NCI-H460 (cell line): ENCODE data around the gene RPL18. TPM values are rescaled to one million over a fixed set of nuclear protein-coding genes. Genes with fewer than 3 reads are reported as not detected.

Experiments
- DNase-seq: peaks from one replicate; pipeline ENCODE4 v3.0.0-alpha.2; 2016; ENCODE audit warnings: low read depth; ENCODE audit errors: extremely low read depth
- total RNA-seq: library from RNA; depleted of rRNA; stranded (reverse); fragments of >200 nt; shearing (Covaris generic); gene quantifications from 2 replicates; pipeline ENCODE4 v1.2.3, GENCODE V29; 2014

The RPL18 gene
- total RNA-seq, 1 experiment from 2014 or later, result 1,488 TPM

DNA sequence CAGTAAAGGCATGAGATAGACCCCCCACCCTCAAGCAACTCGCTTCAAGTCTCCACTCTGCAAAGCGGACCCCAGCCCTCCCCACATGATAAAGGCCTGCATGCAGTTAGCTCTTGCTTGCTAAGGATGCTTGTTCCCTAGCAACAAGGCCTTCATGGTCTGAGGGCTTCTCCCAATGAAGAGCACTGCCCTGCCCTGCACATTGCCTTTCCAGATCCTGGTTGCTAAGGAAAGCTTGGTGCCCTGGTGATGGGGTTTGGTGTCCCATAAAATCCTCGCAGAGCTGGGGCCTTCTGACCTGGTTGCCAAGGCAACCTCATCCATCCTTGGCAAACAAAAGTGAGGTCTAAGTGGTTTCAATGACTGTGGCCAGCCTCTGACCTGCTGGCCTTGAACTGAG lies 12.2 kb upstream of the RPL18 start:
- DNase-seq, result no peak

- DNase-seq, result no peak
These were observed 11.5 kb upstream of the RPL18 start for GRCh38 chr19:48630296-48631063.

DNA sequence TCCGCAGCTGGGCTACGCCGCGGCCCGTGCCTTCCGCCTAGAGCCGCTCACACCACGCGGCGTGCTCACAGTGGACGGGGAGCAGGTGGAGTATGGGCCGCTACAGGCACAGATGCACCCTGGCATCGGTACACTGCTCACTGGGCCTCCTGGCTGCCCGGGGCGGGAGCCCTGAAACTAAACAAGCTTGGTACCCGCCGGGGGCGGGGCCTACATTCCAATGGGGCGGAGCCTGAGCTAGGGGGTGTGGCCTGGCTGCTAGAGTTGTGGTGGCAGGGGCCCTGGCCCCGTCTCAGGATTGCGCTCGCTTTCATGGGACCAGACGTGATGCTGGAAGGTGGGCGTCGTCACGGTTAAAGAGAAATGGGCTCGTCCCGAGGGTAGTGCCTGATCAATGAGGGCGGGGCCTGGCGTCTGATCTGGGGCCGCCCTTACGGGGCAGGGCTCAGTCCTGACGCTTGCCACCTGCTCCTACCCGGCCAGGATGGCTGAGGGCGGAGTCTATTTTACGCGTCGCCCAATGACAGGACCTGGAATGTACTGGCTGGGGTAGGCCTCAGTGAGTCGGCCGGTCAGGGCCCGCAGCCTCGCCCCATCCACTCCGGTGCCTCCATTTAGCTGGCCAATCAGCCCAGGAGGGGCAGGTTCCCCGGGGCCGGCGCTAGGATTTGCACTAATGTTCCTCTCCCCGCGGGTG lies 10.8 kb upstream of the RPL18 start:
- no peak for DNase-seq

DNA sequence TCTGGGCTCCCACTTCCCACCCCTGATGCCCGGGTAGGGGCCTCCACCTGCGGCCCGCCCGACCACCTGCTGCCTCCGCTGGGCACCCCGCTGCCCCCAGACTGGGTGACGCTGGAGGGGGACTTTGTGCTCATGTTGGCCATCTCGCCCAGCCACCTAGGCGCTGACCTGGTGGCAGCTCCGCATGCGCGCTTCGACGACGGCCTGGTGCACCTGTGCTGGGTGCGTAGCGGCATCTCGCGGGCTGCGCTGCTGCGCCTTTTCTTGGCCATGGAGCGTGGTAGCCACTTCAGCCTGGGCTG lies 10.3 kb upstream of the RPL18 start:
- no peak for DNase-seq

- DNase-seq, result no peak
These were observed 9.7 kb upstream of the RPL18 start for GRCh38 chr19:48628486-48629296.

GRCh38 chr19:48627865-48628314 lies 8.9 kb upstream of the RPL18 start:
- DNase-seq, result no peak

DNA sequence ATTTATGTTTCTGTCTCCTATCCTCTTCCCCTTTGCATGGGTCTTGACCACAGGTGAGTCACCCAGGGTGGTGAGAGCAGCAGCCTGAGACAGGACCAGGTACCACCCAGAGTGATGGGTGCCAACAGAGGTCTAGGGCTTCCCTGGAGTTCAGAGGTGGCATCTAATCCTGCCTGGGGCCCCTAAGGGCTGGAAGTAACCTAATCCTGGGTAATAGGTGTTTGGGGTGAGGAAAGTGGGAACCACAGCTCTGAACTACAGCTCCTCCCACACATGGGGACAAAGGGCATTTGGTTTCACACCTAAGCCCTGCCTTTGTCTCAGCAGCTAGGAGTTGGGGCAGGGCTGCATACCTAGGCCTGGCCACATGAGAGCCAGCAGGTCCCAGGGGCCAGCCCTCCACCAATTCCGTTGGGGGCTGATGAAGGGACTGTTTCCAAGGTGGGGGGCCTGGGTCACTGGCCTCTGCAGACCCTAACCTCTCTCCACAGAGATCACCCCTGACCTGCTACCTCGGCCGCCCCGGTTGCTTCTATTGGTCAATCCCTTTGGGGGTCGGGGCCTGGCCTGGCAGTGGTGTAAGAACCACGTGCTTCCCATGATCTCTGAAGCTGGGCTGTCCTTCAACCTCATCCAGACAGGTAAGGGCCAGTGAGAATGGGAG lies 8.4 kb upstream of the RPL18 start:
- no peak for DNase-seq

DNA sequence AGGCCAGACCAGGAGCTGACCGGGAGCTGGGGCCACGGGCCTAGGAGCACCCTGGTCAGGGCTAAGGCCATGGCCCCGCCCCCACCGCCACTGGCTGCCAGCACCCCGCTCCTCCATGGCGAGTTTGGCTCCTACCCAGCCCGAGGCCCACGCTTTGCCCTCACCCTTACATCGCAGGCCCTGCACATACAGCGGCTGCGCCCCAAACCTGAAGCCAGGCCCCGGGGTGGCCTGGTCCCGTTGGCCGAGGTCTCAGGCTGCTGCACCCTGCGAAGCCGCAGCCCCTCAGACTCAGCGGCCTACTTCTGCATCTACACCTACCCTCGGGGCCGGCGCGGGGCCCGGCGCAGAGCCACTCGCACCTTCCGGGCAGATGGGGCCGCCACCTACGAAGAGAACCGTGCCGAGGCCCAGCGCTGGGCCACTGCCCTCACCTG lies 6.9 kb upstream of the RPL18 start:
- DNase-seq, result no peak

DNA sequence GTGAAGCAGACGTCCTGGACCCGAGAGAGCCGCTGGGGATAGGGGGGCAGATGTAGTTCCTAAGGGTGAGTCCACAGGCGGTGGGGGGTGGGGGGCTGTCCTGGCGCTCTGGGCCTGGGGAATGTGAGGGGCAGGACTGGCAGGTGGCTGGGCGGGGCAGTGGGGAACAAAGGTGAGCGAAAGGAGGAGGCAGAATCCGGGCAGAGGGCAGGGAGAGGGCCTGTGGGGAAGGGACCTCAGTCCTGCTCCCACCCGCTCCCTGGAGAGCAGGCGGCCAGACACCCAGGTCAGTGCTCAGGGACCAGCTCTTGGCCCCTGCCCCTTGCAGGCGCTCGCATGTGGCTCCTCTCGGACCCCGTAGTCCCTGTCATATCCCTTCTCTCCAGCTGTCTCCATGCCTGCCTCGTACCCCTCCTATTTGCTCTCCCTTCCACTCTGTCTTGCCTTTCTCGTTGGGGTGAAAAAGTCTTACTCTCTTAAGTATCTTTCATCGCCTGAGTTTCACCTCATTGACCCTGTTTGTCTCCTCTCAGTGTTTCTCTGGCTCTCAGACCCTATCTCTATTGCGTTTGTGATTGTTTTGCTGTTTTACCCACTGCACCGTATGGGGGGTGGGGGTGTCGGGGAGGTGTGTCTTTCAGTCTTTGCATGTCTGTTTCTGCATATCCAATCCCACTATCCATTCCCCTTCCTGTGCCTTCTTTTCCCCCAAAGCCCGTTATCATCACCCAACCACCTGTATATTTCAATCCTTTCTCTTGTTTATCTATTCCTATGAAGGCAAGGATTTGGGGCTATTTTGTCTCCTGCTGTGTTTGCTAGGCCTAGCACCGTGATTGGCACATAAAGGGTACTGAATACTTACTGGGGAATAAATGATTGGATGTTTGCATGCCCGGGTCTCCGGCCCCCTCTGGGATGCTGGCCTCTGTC lies 6.1 kb upstream of the RPL18 start:
- no peak for DNase-seq

GRCh38 chr19:48624067-48624594 lies 5.2 kb upstream of the RPL18 start:
- peak; percentile 72 for DNase-seq

DNA sequence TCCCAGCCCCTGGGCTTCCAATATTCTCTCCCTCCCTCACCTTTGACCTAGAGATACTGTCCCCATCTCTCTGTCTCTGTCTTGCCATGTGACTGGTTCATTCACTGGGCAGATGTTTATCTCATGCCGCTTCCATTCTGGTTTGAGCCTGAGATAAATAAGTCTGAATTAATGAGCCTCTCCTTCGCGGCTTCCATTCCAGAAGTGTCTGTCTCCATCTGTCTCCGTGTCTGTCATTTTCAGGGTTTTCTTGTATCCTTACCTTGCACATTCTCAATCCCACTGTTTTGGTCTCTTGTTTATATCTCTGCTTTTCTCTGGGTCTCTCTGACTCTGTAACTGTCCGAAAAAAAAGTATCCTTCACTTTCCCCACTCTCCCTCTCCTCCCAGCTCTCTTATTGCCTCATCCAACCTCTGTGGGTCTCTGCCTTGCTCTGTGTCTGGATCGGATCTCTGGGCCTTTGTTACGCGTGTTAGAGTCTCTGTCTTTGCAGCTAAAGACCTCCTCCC lies 4.6 kb upstream of the RPL18 start:
- no peak for DNase-seq

DNA sequence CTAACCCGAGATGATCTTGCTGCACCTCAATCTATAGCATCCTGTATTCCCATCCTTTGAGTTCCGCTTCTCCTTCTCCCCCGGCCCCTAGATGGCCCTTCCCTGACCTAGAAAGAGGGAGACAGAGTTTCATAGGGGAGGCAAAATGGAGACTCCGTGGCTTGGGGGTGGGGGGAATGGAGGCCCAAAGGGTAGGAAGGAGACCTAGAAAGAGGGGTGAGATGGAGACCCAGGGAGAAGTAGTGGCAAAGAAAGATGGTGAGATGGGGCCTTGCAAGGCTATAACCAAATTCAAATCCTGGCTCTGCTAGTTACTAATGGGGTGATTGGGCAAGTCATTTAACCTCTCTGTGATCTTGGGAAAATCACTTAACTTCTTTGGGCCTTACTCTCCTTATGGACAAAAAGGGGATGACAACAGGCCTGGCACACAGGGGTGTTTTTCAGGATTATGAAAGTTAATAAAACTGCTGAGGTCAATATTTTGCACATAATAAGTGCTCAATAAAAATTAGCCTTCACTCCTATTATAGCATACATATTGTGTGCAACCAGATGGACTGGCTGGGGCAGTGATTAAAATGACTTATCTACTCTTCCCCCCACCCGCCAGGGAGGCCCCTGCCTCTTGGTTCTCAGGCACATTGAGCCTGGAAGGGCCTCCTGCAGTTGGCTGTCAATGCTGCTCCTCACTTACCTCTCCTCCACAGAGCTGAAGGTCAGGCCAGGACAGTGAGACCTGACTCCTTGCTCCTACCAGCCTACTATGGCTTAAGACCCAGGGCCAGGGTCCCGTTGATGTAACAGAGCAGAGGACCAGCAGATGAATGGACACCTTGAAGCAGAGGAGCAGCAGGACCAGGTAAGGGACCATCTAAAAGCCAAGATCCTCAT lies 961 bp upstream of the RPL18 start:
- no peak for DNase-seq

- DNase-seq, result no peak
These were observed 581 bp downstream of the RPL18 start for GRCh38 chr19:48618278-48618915.

- no peak for DNase-seq
These were observed 1.6 kb downstream of the RPL18 start for GRCh38 chr19:48617146-48617937.

DNA sequence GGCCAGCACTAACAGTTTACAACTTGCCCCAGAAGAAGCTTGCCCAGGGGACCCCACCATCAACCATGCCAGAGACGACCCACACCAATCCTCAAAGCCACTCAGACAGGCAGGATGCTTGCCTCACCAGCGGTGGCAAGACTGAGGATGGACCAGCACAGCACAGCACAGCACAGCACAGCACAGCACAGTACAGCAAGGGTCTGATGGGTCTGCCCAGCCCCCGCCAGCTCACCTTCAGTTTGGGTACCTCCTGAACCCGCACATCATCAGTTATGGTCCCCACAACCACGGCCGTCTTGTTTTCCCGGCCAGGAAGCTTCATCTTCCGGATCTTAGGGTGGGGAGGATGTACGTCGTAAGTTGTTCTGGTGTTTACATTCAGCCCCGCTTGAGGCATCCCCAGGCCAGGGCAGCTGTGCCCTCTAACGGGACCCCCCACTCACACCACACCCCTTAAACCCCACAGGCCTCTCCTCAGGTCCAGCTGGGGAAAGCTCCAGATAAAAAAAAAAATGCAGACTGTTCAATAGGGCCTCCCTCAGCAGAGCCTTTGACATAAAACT lies 2.4 kb downstream of the RPL18 start:
- DNase-seq, result no peak

- DNase-seq, result no peak
These were observed 2.9 kb downstream of the RPL18 start for GRCh38 chr19:48616041-48616436.
